GM23338 (cell line): ENCODE measurements around the gene MKLN1. TPM values are rescaled to one million over a fixed set of nuclear protein-coding genes. Genes with fewer than 3 reads are reported as not detected.

Experiments
- ATAC-seq: fragments of 200-7000 bp; cut with Tn5 transposase; 3 replicates; pipeline ENCODE4 v1.9.1; 2020
- DNase-seq: peaks from one replicate; pipeline ENCODE4 v3.0.0-alpha.2; 2015; ENCODE audit warnings: low spot score
- H2AFZ ChIP-seq: fragments of 200-600 bp; sonication (generic); 2 replicates; pipeline ENCODE4 v1.8.0; 2016; ENCODE audit warnings: antibody characterized with exemption, mild to moderate bottlenecking, moderate library complexity
- H3F3A ChIP-seq: fragments of 200-600 bp; sonication (generic); replicated peaks from 2 replicates; pipeline ENCODE4 v1.8.0; 2017; ENCODE audit warnings: antibody characterized with exemption, mixed run types, low read depth
- H3K27ac ChIP-seq: fragments of 200-600 bp; sonication (generic); 2 replicates; pipeline ENCODE4 v1.6.1; 2016; ENCODE audit warnings: low read depth
- H3K27me3 ChIP-seq: fragments of 200-600 bp; sonication (generic); 2 replicates; pipeline ENCODE4 v1.8.0; 2016; ENCODE audit warnings: mild to moderate bottlenecking, mixed run types, moderate library complexity; ENCODE audit not compliant: insufficient read depth
- H3K36me3 ChIP-seq: fragments of 200-600 bp; sonication (generic); 2 replicates; pipeline ENCODE4 v1.8.0; 2016; ENCODE audit warnings: mild to moderate bottlenecking; ENCODE audit not compliant: insufficient read depth
- H3K4me1 ChIP-seq: fragments of 200-600 bp; sonication (generic); 2 replicates; pipeline ENCODE4 v1.8.0; 2016; ENCODE audit warnings: mild to moderate bottlenecking, moderate library complexity; ENCODE audit not compliant: insufficient read depth
- H3K4me2 ChIP-seq: fragments of 200-600 bp; sonication (generic); 2 replicates; pipeline ENCODE4 v1.7.1; 2017; ENCODE audit warnings: mixed run types
- H3K4me3 ChIP-seq: fragments of 200-600 bp; sonication (generic); 2 replicates; pipeline ENCODE4 v1.6.1; 2016; ENCODE audit warnings: mixed run types
- H3K79me2 ChIP-seq: fragments of 200-600 bp; sonication (generic); replicated peaks from 2 replicates; pipeline ENCODE4 v1.8.0; 2017; ENCODE audit warnings: mild to moderate bottlenecking; ENCODE audit not compliant: insufficient read depth
- H3K9me2 ChIP-seq: fragments of 200-600 bp; sonication (generic); 2 replicates; pipeline ENCODE4 v1.8.0; 2017; ENCODE audit not compliant: insufficient read depth
- H4K20me1 ChIP-seq: fragments of 200-600 bp; sonication (generic); replicated peaks from 2 replicates; pipeline ENCODE4 v1.8.0; 2017; ENCODE audit warnings: mild to moderate bottlenecking; ENCODE audit not compliant: insufficient read depth
- H3K27ac Mint-ChIP-seq: 2 replicates; pipeline ENCODE4 v1.8.0; 2020; ENCODE audit warnings: inconsistent platforms, mild to moderate bottlenecking, moderate library complexity, mixed read lengths
- H3K27me3 Mint-ChIP-seq: 3 replicates; pipeline ENCODE4 v1.8.0; 2022; ENCODE audit warnings: low read depth, mild to moderate bottlenecking, moderate library complexity, mixed read lengths, inconsistent platforms; ENCODE audit not compliant: insufficient read depth, poor library complexity
- H3K36me3 Mint-ChIP-seq: 3 replicates; pipeline ENCODE4 v1.8.0; 2021; ENCODE audit warnings: low read depth, mild to moderate bottlenecking, inconsistent platforms, moderate library complexity, mixed read lengths
- H3K4me1 Mint-ChIP-seq: 3 replicates; pipeline ENCODE4 v1.8.0; 2020; ENCODE audit warnings: mild to moderate bottlenecking, inconsistent platforms, mixed read lengths
- H3K4me3 Mint-ChIP-seq: 3 replicates; pipeline ENCODE4 v1.8.0; 2021; ENCODE audit warnings: moderate library complexity, mild to moderate bottlenecking, inconsistent platforms, mixed read lengths
- H3K9me3 Mint-ChIP-seq: 3 replicates; pipeline ENCODE4 v1.8.0; 2020; ENCODE audit warnings: moderate library complexity, mild to moderate bottlenecking, inconsistent platforms, mixed read lengths
- CREB1 ChIP-seq: fragments of 250-450 bp; sonication (Bioruptor Pico); IDR thresholded peaks from 2 replicates; pipeline ENCODE4 v1.5.0; 2020; ENCODE audit warnings: low read depth, mild to moderate bottlenecking, moderate library complexity
- EZH2 ChIP-seq: fragments of 200-600 bp; sonication (generic); IDR thresholded peaks from one replicate; pipeline ENCODE4 v1.8.0; 2017; ENCODE audit warnings: antibody characterized with exemption, mild to moderate bottlenecking, low read depth; ENCODE audit not compliant: unreplicated experiment
- EZH2phosphoT487 ChIP-seq: fragments of 200-600 bp; sonication (generic); IDR thresholded peaks from one replicate; pipeline ENCODE4 v1.8.1; 2018; ENCODE audit warnings: antibody characterized with exemption; ENCODE audit not compliant: unreplicated experiment
- JUNB ChIP-seq: IDR thresholded peaks from one replicate; pipeline ENCODE4 v1.6.1; 2016; ENCODE audit warnings: antibody characterized with exemption; ENCODE audit not compliant: unreplicated experiment
- NANOG ChIP-seq: IDR thresholded peaks from 2 replicates; pipeline ENCODE4 v1.6.1; 2016; ENCODE audit warnings: antibody characterized with exemption, borderline replicate concordance
- POLR2AphosphoS5 ChIP-seq: IDR thresholded peaks from 2 replicates; pipeline ENCODE4 v1.6.1; 2016; ENCODE audit warnings: antibody characterized with exemption, low read depth
- REST ChIP-seq: IDR thresholded peaks from one replicate; pipeline ENCODE4 v1.6.1; 2018; ENCODE audit warnings: antibody characterized with exemption; ENCODE audit not compliant: unreplicated experiment
- STAT1 ChIP-seq: IDR thresholded peaks from one replicate; pipeline ENCODE4 v1.6.1; 2016; ENCODE audit warnings: antibody characterized with exemption; ENCODE audit not compliant: unreplicated experiment
- ZNF114 ChIP-seq: fragments of 250-450 bp; sonication (Bioruptor Pico); IDR thresholded peaks from 2 replicates; pipeline ENCODE4 v1.5.0; 2020; ENCODE audit warnings: mild to moderate bottlenecking, moderate library complexity
- ZNF331 ChIP-seq: fragments of 250-450 bp; sonication (Bioruptor Pico); IDR thresholded peaks from 2 replicates; pipeline ENCODE4 v1.5.0; 2020; ENCODE audit warnings: low read depth, mild to moderate bottlenecking, moderate library complexity
- ZNF462 ChIP-seq: fragments of 250-450 bp; sonication (Bioruptor Pico); IDR thresholded peaks from 2 replicates; pipeline ENCODE4 v1.5.0; 2020; ENCODE audit warnings: mild to moderate bottlenecking, moderate library complexity
- polyA plus RNA-seq: library from polyadenylated mRNA; unstranded; fragments of >200 nt; fragmentation: Nextera tagmentation; extraction: Ambion mirVana; gene quantifications from 2 replicates; pipeline ENCODE4 v1.2.1, GENCODE V29; 2016
- total RNA-seq: library from RNA; depleted of rRNA; stranded (reverse); fragments of >200 nt; shearing (Covaris generic); gene quantifications from 2 replicates; pipeline ENCODE4 v1.2.3, GENCODE V29; 2014
- TF ChIP-seq, protein P1 (sequence below), 2 experiments: fragments of 200-600 bp in 1 of 2; sonication (generic) in 1 of 2; conservative IDR thresholded peaks; 2 replicates each; pipeline versions ENCODE4 v1.5.1 to v1.6.1; 2016 to 2017; ENCODE audit warnings: antibody characterized with exemption in 2 of 2, low read depth in 2 of 2, mild to moderate bottlenecking in 2 of 2, moderate library complexity in 1 of 2
- TF ChIP-seq, protein P2 (sequence below): IDR thresholded peaks from 2 replicates; pipeline ENCODE4 v1.6.1; 2016; ENCODE audit warnings: antibody characterized with exemption

The MKLN1 gene
- total and polyA plus RNA-seq, 2 experiments from 2014 or later: 25.3 to 46.5 TPM

DNA sequence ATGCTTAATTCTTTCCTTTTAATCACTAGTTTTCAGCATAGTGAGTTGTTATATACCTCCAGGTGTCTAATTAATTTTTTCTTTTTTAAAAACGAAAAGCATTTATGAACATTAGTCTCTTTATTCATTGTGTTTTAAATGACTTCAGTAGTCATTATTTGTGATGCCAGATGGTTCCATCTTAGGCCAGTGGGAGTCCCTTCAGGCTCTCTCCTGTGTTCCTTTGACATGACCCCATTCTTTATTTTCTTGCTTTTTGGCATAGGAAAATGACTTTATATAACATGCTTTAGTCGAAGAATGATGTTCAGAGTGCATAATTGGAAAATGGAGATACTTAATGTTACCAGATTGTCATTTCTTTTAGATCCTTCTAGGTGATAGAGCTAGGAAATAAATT lies 24.4 kb downstream of the MKLN1 start:
- H3K4me3 Mint-ChIP-seq: no peak overlapping the region
- no peak for ATAC-seq
- H3K27me3 Mint-ChIP-seq: no peaks in the 10 kb centered on the region

More for the DNA sequence above, 24.4 kb downstream of the MKLN1 start:
- H3K79me2 ChIP-seq: peaks cover 95% of the 10 kb centered on the region
- H3K27me3 ChIP-seq: no peaks in the 10 kb centered on the region
- H4K20me1 ChIP-seq: peaks cover 10% of the 10 kb centered on the region; the same call in 1 of the 2 replicates
- H3K9me2 ChIP-seq: no peaks in the 10 kb centered on the region
- no peak overlapping the region for H2AFZ ChIP-seq
- no peaks in the 10 kb centered on the region for H3K36me3 ChIP-seq
- no peaks in the 10 kb centered on the region for H3F3A ChIP-seq
- Mint-ChIP-seq H3K27ac (peak overlapping the region; percentile 64; the same call in 1 of the 2 replicates), H3K9me3 (no peaks in the 10 kb centered on the region), H3K4me1 (peaks cover 46% of the 10 kb centered on the region), H3K36me3 (peaks cover 16% of the 10 kb centered on the region; the same call in 2 of the 3 replicates)
- H3K4me1 ChIP-seq: peaks cover 37% of the 10 kb centered on the region
- TF ChIP-seq EZH2phosphoT487 (no peak), EZH2 (no peak), POLR2AphosphoS5 (no peak), ZNF114 (CRISPR knock-in tag) (no peak), ZNF462 (CRISPR knock-in tag) (no peak), CREB1 (CRISPR knock-in tag) (no peak), STAT1 (no peak), JUNB (no peak), ZNF331 (CRISPR knock-in tag) (no peak), NANOG (no peak), REST (no peak)
- TF ChIP-seq, protein P1, sequence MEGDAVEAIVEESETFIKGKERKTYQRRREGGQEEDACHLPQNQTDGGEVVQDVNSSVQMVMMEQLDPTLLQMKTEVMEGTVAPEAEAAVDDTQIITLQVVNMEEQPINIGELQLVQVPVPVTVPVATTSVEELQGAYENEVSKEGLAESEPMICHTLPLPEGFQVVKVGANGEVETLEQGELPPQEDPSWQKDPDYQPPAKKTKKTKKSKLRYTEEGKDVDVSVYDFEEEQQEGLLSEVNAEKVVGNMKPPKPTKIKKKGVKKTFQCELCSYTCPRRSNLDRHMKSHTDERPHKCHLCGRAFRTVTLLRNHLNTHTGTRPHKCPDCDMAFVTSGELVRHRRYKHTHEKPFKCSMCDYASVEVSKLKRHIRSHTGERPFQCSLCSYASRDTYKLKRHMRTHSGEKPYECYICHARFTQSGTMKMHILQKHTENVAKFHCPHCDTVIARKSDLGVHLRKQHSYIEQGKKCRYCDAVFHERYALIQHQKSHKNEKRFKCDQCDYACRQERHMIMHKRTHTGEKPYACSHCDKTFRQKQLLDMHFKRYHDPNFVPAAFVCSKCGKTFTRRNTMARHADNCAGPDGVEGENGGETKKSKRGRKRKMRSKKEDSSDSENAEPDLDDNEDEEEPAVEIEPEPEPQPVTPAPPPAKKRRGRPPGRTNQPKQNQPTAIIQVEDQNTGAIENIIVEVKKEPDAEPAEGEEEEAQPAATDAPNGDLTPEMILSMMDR (conservative IDR thresholded peaks at IDR 0.05; ENCODE audit: low read depth in 2 of 2): no peak
- TF ChIP-seq, protein P2, sequence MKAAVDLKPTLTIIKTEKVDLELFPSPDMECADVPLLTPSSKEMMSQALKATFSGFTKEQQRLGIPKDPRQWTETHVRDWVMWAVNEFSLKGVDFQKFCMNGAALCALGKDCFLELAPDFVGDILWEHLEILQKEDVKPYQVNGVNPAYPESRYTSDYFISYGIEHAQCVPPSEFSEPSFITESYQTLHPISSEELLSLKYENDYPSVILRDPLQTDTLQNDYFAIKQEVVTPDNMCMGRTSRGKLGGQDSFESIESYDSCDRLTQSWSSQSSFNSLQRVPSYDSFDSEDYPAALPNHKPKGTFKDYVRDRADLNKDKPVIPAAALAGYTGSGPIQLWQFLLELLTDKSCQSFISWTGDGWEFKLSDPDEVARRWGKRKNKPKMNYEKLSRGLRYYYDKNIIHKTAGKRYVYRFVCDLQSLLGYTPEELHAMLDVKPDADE: no peak
- 0 out of 2 replicates have a peak overlapping the region, but pooled peaks have one; percentile 20 for H3K4me2 ChIP-seq
- DNase-seq: no peak
- H3K27ac ChIP-seq: no peak overlapping the region
- no peak overlapping the region for H3K4me3 ChIP-seq
